Measurements from ENCODE around the gene FAM83F. TPM values are rescaled to one million over a fixed set of nuclear protein-coding genes. Genes with fewer than 3 reads are reported as not detected.

FAM83F gene
- total and polyA plus RNA-seq, 10 of the 15 experiments (the other 5 are each of a cell fraction or from before 2014, with no cell fraction given): 0.01 to 0.05 (median 0.01) TPM; not detected in 7

- WGBS (ENCODE audit: insufficient coverage, insufficient replicate concordance, low lambda C conversion rate, missing lambda C conversion rate): 43% methylated on average over 4 of the region's 4 CpGs
- FAIRE-seq: no peak
- ATAC-seq: no peak; the same call in 2 of the 3 replicates
- POLR2A ChIA-PET: interaction anchor here (0.7 kb wide), 1 partner anchor 434 kb away, joined by 3 read pairs; no protein-coding TSS in a partner anchor
- intact Hi-C loops (cut with micrococcal nuclease; ENCODE audit: unreplicated experiment) (no loop called here), in situ Hi-C loops (cut with MboI) (no loop called here)
- no peak overlapping the region for H3K4me2 ChIP-seq (ENCODE audit: control insufficient read depth, insufficient read depth)
- TF ChIP-seq PAX8 (IDR thresholded peaks at IDR 0.05): no peak
- TF ChIP-seq RFX5 (IDR thresholded peaks at IDR 0.05; ENCODE audit: low read depth, low read length): no peak
- TF ChIP-seq ZSCAN29 (IDR thresholded peaks at IDR 0.05): no peak
- TF ChIP-seq RBBP5 (conservative IDR thresholded peaks at IDR 0.05): no peak
- no peak for TF ChIP-seq IRF5 (IDR thresholded peaks at IDR 0.05; ENCODE audit: borderline replicate concordance)
- no peak for TF ChIP-seq TAF1 (IDR thresholded peaks at IDR 0.05; ENCODE audit: borderline replicate concordance, low read depth, low read length)
- TF ChIP-seq SKIL (IDR thresholded peaks at IDR 0.05; ENCODE audit: low read depth, poor library complexity, severe bottlenecking): no peak
- TF ChIP-seq SMARCA5 (IDR thresholded peaks at IDR 0.05): no peak
- no peak for TF ChIP-seq TCF12 (IDR thresholded peaks at IDR 0.05; ENCODE audit: low read depth, low read length)
- no peak for TF ChIP-seq WRNIP1 (IDR thresholded peaks at IDR 0.05; ENCODE audit: borderline replicate concordance, low read depth, low read length)
- TF ChIP-seq CHD1 (IDR thresholded peaks at IDR 0.05; ENCODE audit: low read depth, low read length): no peak
- no peak for TF ChIP-seq TARDBP (IDR thresholded peaks at IDR 0.05; ENCODE audit: borderline replicate concordance)
- RAD21 ChIA-PET (ENCODE audit: unreplicated experiment): no interaction called here
- H3K9me3 ChIP-seq (replicated peaks; ENCODE audit: control insufficient read depth, insufficient read depth, low read length): no peaks in the 10 kb centered on the region
- no peak overlapping the region for H3K9ac ChIP-seq (ENCODE audit: control insufficient read depth, insufficient read depth, low read length)
- no peak for DNase-seq (ENCODE audit: low read depth, low spot score)
- no peak overlapping the region for H2AFZ ChIP-seq (ENCODE audit: control insufficient read depth, low read depth, low read length)
- SMC1A ChIA-PET (ENCODE audit: uncharacterized antibody, unreplicated experiment): no interaction called here
- H3K36me3 ChIP-seq (ENCODE audit: control insufficient read depth in 2 of 2, insufficient read depth in 2 of 2, low read length in 1 of 2): no peaks in the 10 kb centered on the region
- CTCF ChIA-PET: interaction anchor here (0.7 to 1.3 kb wide), 2 partner anchors 42 to 814 kb away, joined by 3 read pairs; no protein-coding TSS in a partner anchor
- no peaks in the 10 kb centered on the region for H3K27me3 ChIP-seq (replicated peaks in 1 of 2; ENCODE audit: control insufficient read depth in 2 of 2, insufficient read depth in 2 of 2, low read length in 1 of 2)
- no peaks in the 10 kb centered on the region for H4K20me1 ChIP-seq (ENCODE audit: control insufficient read depth, insufficient read depth)
- H3K4me3 ChIP-seq: no peak overlapping the region
- no peak overlapping the region for H3K27ac ChIP-seq (ENCODE audit: control insufficient read depth, insufficient read depth)
- H3K79me2 ChIP-seq (ENCODE audit: control insufficient read depth, insufficient read depth, low read length): no peaks in the 10 kb centered on the region
- H3K4me1 ChIP-seq (ENCODE audit: control insufficient read depth, insufficient read depth, low read length): peaks cover 11% of the 10 kb centered on the region
- no TSS peak for BruUV-seq (replicated peaks)
These were observed 11.4 kb upstream of the FAM83F start for GRCh38 chr22:39983346-39983745.

Data from GM12878 (cell line).